ENCODE measurements around the gene PDE9A.

GRCh38 chr21:42811960-42812359 is 158.5 kb downstream of the PDE9A start:
- TF ChIP-seq, protein P1, sequence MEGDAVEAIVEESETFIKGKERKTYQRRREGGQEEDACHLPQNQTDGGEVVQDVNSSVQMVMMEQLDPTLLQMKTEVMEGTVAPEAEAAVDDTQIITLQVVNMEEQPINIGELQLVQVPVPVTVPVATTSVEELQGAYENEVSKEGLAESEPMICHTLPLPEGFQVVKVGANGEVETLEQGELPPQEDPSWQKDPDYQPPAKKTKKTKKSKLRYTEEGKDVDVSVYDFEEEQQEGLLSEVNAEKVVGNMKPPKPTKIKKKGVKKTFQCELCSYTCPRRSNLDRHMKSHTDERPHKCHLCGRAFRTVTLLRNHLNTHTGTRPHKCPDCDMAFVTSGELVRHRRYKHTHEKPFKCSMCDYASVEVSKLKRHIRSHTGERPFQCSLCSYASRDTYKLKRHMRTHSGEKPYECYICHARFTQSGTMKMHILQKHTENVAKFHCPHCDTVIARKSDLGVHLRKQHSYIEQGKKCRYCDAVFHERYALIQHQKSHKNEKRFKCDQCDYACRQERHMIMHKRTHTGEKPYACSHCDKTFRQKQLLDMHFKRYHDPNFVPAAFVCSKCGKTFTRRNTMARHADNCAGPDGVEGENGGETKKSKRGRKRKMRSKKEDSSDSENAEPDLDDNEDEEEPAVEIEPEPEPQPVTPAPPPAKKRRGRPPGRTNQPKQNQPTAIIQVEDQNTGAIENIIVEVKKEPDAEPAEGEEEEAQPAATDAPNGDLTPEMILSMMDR (IDR thresholded peaks at IDR 0.05), result no peak
- TF ChIP-seq POLR2A (IDR thresholded peaks at IDR 0.05), result no peak
